CD4-positive, alpha-beta T cell (primary cell): ENCODE measurements around the gene CD300LG. TPM values are rescaled to one million over a fixed set of nuclear protein-coding genes. Genes with fewer than 3 reads are reported as not detected.
"Not testable (repeated sequence)": the region's sequence is repeated elsewhere in the genome, so short reads cannot be mapped to it uniquely, and the experiment has no call there.

Experiments used
- ATAC-seq: fragments of 200-7000 bp; cut with Tn5 transposase; one replicate; pipeline ENCODE4 v1.10.0; 2022; ENCODE audit warnings: mild to moderate bottlenecking; ENCODE audit not compliant: poor library complexity
- CTCF ChIA-PET: fragments of 350-600 bp; sonication (Branson Sonifier 250); formaldehyde crosslinking; loops from one replicate; lab custom pipeline; 2021; ENCODE audit warnings: antibody characterized with exemption, inconsistent platforms; lab: Charles Lee
- POLR2A ChIA-PET: fragments of 350-600 bp; sonication (Branson Sonifier 250); formaldehyde crosslinking; loops from one replicate; lab custom pipeline; 2021; ENCODE audit warnings: antibody characterized with exemption, inconsistent platforms; lab: Charles Lee
- DNase-seq, 14 experiments: peaks; one replicate each; pipeline ENCODE4 v3.0.0-alpha.2; 2013 to 2020; ENCODE audit warnings: mixed read lengths in 2 of 14
- H3K27ac ChIP-seq, 2 donors: one replicate each; pipeline versions ENCODE4 v1.5.1 to v1.7.0; 2013; ENCODE audit warnings: low read length in 2 of 2, low read depth in 1 of 2, mild to moderate bottlenecking in 1 of 2
- H3K27me3 ChIP-seq, 2 experiments: 1 replicate in 1 of 2; 2 replicates in 1 of 2; pipeline versions ENCODE4 v1.6.1 to v1.7.0; 2013; ENCODE audit warnings: low read length in 2 of 2, control low read depth in 1 of 2, mild to moderate bottlenecking in 1 of 2, moderate library complexity in 1 of 2; ENCODE audit not compliant: insufficient read depth in 2 of 2, control insufficient read depth in 1 of 2
- H3K36me3 ChIP-seq: one replicate; pipeline ENCODE4 v1.6.1; 2013; ENCODE audit warnings: low read length, control low read depth; ENCODE audit not compliant: insufficient read depth
- H3K4me1 ChIP-seq: one replicate; pipeline ENCODE4 v1.6.1; 2013; ENCODE audit warnings: low read length, control low read depth; ENCODE audit not compliant: insufficient read depth
- H3K4me3 ChIP-seq: one replicate; pipeline ENCODE4 v1.5.1; 2013; ENCODE audit warnings: mild to moderate bottlenecking, low read length, moderate library complexity
- H3K9me3 ChIP-seq, 2 experiments: 1 replicate in 1 of 2; 2 replicates in 1 of 2; pipeline versions ENCODE4 v1.6.1 to v1.7.0; 2013; ENCODE audit warnings: low read length in 2 of 2, mild to moderate bottlenecking in 2 of 2, control low read depth in 1 of 2, moderate library complexity in 1 of 2; ENCODE audit not compliant: control insufficient read depth in 1 of 2, insufficient read depth in 1 of 2
- H3K27ac Mint-ChIP-seq: one replicate; pipeline ENCODE4 v1.8.0; 2020; ENCODE audit warnings: mixed read lengths
- H3K27me3 Mint-ChIP-seq: one replicate; pipeline ENCODE4 v1.8.0; 2021; ENCODE audit warnings: mixed read lengths
- H3K36me3 Mint-ChIP-seq: one replicate; pipeline ENCODE4 v1.8.0; 2021; ENCODE audit warnings: low read depth, mixed read lengths
- H3K4me1 Mint-ChIP-seq: one replicate; pipeline ENCODE4 v1.8.0; 2021; ENCODE audit warnings: low read depth, mixed read lengths
- H3K4me3 Mint-ChIP-seq: one replicate; pipeline ENCODE4 v1.8.0; 2020; ENCODE audit warnings: mild to moderate bottlenecking, mixed read lengths
- H3K9me3 Mint-ChIP-seq: one replicate; pipeline ENCODE4 v1.8.0; 2020; ENCODE audit warnings: mixed read lengths
- CTCF ChIP-seq: fragments of 200-600 bp; IDR thresholded peaks from one replicate; pipeline ENCODE4 v1.8.0; 2022; ENCODE audit warnings: antibody characterized with exemption, mild to moderate bottlenecking
- intact Hi-C, 2 experiments: fragments of 100-400 bp; cut with DNase I in 1 of 2; cut with micrococcal nuclease in 1 of 2; formaldehyde crosslinking; loops; one replicate each; pipeline versions ENCODE4 v1.15.1 to v1.9.0; 2023 to 2025; cut with DNase I, micrococcal nuclease
- total RNA-seq, 174 experiments: library from RNA in 2 of 174; stranded (reverse) in 2 of 174; gene quantifications; one replicate each; pipeline ENCODE4 v1.2.3 and lab custom pipeline; 2021 to 2026

The CD300LG gene
- total RNA-seq, 2 experiments from 2014 or later: not detected

- H3K27ac ChIP-seq: no peak overlapping the region
- Mint-ChIP-seq H3K4me1 (no peaks in the 10 kb centered on the region), H3K4me3 (no peak overlapping the region), H3K36me3 (no peaks in the 10 kb centered on the region), H3K27me3 (peaks cover 53% of the 10 kb centered on the region), H3K9me3 (no peaks in the 10 kb centered on the region), H3K27ac (no peak overlapping the region)
- ChIA-PET POLR2A (no interaction called here), CTCF (no interaction called here)
- H3K4me1 ChIP-seq: no peaks in the 10 kb centered on the region
- no peaks in the 10 kb centered on the region for H3K36me3 ChIP-seq
- no peak for TF ChIP-seq CTCF
- DNase-seq (peak in 2 of 14 experiments; percentile 39 to 44), ATAC-seq (no peak)
- no peaks in the 10 kb centered on the region for H3K9me3 ChIP-seq
- intact Hi-C loops: no loop called here
- H3K27me3 ChIP-seq: peaks cover 3 to 5% of the 10 kb centered on the region in 2 experiments
- no peak overlapping the region for H3K4me3 ChIP-seq
Observed at GRCh38 chr17:43868226-43868994, 21.4 kb downstream of the CD300LG start.

DNA sequence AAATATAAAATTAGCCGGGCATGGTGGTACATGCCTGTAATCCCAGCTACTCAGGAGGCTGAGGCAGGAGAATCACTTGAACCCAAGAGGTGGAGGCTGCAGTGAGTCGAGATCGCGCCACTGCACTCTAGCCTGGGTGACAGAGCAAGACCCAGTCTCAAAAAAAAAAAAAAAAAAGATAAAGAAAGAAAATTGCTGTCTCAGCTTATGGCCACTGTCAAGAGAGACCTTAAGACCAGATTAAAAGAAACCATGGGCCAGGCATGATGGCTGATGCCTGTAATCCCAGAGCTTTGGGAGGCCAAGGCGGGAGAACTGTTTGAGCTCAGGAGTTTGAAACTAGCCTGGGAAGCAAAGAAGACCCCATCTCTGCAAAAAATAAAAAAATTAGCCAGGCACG lies 22.1 kb downstream of the CD300LG start:
- H3K36me3 ChIP-seq, H3K9me3 Mint-ChIP-seq, CTCF ChIA-PET, H3K27me3 ChIP-seq, ATAC-seq, DNase-seq, POLR2A ChIA-PET, H3K27ac ChIP-seq, H3K4me3 ChIP-seq, H3K36me3 Mint-ChIP-seq, intact Hi-C loops, H3K4me1 ChIP-seq, H3K27ac Mint-ChIP-seq, H3K4me1 Mint-ChIP-seq, H3K9me3 ChIP-seq, H3K4me3 Mint-ChIP-seq: not testable (repeated sequence)
- H3K27me3 Mint-ChIP-seq: peaks cover 59% of the 10 kb centered on the region

DNA sequence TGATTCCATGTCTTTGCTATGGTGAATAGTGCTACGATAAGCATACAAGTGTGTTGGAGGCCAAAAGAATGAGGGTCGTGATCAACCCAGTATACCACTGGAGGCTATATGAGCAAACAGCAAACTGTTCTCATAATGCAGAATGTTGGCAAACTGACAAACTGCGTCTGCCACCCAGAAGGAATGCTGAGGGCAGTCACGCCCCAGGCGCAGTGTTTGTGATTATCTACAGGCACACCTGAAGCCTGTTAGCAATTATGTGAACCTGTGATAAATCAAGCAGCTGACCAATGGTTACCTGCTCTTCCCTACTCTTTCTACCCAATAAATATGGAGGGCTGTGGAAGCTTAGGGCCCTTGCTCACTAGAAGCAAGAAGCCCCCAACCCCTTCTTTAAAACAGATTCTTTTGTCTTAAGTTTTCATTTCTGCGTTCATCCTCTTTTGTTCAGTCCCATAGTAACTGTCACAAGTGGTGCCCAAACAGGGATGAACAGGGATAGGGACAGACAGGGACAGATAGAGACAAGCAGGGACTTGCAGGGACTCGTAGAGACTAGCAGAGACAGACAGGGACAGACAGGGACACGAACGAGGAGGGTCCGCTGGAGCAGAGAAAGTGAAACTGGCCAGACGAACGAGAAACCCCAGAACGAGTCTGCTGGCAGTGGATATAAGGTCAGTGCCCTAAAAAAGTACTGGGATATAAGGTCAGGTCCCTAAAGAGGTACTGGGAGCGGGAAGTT lies 25.1 kb downstream of the CD300LG start:
- no peak for TF ChIP-seq CTCF
- ChIA-PET CTCF (no interaction called here), POLR2A (no interaction called here)
- intact Hi-C loops: no loop called here
- Histone ChIP-seq H3K9me3 (no peaks in the 10 kb centered on the region), H3K27ac (no peak overlapping the region), H3K36me3 (no peaks in the 10 kb centered on the region), H3K27me3 (peaks cover 3 to 5% of the 10 kb centered on the region in 2 experiments), H3K4me3 (no peak overlapping the region), H3K4me1 (no peaks in the 10 kb centered on the region)
- Mint-ChIP-seq H3K27me3 (peaks cover 53% of the 10 kb centered on the region), H3K4me3 (no peak overlapping the region), H3K27ac (no peak overlapping the region), H3K36me3 (no peaks in the 10 kb centered on the region), H3K9me3 (no peaks in the 10 kb centered on the region), H3K4me1 (no peaks in the 10 kb centered on the region)
- ATAC-seq (no peak), DNase-seq (no peak)
